GM19468 (cell line): ENCODE data around the gene HECW1.
"Not testable (repeated sequence)": the region's sequence is repeated elsewhere in the genome, so short reads cannot be mapped to it uniquely, and the experiment has no call there.

Source experiments
- ATAC-seq: cut with Tn5 transposase; IDR thresholded peaks from one replicate; pipeline ENCODE4 v1.9.1; 2021; ENCODE audit warnings: mild to moderate bottlenecking, moderate library complexity, moderate number of reproducible peaks; ENCODE audit not compliant: unreplicated experiment; ENCODE audit errors: extremely low read depth

The HECW1 gene

DNA sequence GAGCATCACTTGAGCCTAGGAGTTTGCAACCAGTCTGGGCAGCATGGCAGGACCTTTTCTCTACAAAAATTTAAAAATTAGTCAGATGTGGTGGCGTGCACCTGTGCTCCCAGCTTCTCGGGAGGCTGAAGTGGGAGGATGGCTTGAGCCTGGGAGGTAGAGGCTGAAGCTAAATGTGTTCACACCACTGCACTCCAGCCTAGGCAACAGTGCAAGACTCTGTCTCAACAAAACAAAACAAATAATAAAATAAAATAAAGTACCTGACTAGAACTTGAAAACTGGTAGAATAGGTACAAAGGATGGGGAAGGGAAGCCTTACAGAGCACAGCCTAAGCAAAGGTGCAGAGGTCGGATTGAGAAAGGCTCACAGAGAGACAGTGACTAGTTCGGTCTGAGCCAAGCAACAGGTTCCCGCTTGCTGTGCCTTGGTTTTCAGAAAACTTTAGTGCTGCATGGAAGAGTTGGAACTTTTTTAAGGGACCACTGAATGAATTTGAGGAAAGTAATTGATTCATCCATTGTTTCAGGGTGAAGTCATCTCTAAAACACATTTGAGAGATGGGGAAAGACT is 370.3 kb downstream of the HECW1 start:
- ATAC-seq = no peak

DNA sequence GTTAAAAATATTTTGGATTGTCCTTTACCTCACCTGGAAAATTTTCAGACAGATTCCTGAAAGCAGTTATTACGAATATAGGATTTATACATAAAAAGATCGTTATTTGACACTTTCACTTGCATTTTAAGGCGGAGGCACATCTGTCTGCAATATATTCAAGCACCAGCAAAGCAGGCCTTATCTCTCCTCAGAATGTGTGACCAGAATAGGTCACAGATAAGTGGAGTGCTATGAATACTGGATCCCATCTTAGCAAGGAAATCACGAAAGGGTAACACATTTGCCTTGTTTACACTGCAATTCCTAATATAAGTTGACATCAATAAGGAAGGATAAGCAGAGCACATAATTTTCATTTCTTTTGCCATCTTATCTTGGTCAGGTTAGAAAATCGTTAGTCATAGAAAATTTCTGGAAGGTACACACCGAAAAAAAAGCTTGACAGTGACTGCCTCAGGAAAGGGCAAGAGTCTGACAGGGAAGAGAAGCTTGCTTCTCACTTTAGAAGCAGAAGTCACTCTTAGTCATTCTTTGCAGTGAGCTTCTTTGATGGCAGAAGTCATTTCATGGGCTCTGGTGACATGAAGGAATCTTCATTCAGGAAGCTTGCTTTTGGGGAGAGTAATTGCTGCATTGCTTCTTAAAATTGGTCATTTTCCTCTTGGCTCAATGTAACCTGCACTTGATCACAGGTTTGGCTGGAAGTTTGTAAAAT is 372.4 kb downstream of the HECW1 start:
- ATAC-seq = no peak

DNA sequence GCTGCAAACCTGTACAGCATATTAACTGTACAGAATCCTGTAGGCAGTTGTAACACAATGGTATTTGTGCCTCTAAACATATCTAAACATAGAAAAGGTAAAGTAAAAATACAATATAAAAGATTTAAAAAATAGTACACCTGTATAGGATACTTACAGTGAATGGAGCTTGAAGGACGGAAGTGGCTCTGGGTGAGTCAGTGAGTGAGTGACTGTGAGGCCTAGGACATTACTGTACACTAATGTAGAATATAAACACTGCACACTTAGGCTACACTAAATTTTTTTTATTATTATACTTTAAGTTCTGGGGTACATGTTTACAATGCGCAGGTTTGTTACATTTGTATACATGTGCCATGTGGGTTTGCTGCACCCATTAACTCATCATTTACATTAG is 373.1 kb downstream of the HECW1 start:
- ATAC-seq = no peak

DNA sequence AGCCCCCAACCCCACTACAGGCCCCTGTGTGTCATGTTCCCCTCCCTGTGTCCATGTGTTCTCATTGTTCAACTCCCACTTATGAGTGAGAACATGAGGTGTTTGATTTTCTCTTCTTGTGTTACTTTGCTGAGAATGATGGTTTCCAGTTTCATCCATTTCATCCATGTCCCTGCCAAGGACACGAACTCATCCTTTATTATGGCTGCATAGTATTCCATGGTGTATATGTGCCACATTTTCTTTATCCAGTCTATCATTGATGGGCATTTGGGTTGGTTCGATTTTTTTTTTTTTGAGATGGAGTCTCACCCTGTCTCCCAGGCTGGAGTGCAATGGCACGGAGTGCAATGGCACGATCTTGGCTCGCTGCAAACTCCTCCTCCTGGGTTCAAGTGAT is 373.6 kb downstream of the HECW1 start:
- not testable (repeated sequence) for ATAC-seq

DNA sequence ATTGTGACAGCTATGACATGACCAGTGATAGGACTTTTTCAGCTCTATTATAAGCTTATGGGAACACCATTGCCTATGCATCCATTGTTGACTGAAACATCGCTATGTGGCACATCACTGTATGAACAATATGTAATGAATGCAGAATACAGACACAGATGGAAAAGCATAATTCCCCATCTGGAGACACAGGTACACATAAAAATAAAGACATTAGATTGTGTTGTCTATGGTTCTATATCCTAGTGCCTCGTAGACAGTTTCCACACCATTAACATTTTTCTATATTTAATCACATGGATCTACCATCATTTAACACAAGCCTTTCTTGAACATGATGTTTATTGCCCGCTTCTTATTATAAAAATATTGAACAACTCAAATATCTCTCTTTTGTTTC is 374.2 kb downstream of the HECW1 start:
- ATAC-seq = no peak

DNA sequence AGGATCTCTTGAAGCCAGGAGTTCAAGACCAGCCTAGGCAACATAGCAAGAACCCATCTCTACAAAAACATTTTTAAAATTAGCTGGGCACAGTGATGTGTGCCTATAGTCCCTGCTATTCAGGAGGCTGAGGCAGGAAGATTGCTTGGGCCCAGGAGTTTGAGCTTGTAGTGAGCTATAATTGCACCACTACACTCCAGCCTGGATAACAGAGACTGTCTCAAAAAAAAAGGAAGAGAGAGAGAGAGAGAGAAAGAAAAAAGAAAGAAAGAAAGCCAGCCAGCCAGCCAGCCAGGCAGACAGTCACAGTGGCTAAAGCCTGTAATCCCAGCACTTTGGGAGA is 375.3 kb downstream of the HECW1 start:
- ATAC-seq = no peak

DNA sequence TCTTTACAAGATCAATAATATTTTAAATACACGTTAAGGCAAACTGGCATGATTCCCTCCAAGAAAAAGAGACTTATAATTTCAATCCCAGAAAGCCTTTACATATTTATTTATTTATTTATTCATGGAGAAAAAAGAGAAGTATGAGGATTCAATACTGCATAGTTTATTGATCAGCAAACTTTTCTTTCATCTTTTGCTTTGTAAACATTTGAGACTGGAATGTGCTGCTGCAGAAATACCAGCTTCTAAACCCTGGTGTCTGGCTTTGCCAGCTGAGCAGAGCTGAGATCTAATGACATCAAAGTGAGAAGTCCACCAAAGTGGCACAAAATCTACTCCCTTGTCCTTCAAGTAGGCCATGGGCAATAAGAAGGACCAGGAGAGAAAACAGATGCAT is 376.8 kb downstream of the HECW1 start:
- ATAC-seq = no peak

DNA sequence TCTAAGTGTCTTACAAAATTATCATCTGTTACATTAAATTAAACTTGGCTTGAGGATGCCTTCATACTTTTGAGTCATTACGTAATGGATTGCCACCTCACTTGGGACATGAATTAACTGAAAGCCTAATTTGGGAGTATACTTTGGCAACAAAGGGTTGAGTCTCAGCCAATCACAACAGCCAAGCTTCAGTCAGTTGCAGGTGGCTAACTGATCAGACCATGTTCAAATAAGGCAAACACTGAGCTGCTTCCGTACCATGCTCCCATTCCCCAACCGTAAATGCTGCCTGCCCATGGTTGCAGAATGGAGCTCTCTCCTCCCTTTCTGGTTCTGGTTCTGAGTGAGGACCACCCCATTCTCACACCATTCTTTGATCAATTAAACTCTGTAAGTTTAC is 377.6 kb downstream of the HECW1 start:
- no peak for ATAC-seq

DNA sequence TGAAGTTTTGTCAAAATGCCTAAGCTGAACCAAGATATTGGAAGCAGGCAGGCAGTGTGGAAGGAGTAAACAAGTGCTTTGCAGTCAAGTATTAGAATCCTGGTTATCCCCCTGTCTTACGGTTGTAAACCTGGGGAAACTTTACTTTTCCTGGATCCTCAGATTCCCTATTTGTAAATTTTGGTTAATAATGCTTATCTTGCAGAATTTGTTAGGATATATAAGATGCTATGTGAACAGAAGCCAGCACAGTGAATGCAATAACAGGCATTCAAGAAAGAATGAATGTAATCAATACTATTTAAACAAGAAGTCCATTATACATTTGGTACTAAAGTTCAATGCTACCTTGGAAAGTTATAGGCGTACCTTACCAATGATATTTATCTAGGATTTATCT is 378.7 kb downstream of the HECW1 start:
- ATAC-seq = no peak

DNA sequence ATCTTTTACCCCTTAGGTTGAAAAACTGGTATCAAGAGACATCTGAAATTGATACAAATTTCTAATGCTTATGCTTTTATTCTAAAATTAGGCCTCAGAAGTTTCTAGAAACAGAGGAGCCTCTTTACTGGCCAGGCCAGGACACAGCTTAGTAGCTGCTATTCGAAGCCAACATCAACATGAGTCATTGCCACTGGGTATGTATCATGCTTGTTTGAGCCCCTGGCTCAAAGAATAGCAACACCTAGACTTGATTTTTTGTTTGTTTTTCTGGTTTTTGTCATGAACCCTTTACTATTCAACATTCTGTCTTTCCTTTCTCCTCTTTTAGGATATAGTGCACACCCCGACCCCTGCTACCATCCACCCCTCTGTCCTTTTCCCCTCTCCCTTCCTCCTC is 379.5 kb downstream of the HECW1 start:
- ATAC-seq = no peak

DNA sequence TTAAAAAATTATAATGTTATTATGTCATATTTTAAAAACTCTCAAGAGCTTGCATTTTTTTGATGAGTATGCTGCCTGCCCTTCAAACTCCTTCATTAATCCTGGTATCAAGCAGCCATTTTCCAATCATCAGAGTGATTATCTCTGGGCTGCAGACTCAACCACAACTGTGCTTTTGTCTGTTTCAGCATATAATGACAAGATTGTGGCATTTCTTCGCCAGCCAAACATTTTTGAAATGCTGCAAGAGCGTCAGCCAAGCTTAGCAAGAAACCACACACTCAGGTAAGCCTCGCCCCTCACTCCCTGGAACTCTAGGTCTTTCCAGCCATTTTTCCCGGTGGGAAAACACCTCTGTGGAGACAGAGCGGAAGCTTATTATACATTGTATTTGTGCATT is 380.4 kb downstream of the HECW1 start:
- no peak for ATAC-seq

DNA sequence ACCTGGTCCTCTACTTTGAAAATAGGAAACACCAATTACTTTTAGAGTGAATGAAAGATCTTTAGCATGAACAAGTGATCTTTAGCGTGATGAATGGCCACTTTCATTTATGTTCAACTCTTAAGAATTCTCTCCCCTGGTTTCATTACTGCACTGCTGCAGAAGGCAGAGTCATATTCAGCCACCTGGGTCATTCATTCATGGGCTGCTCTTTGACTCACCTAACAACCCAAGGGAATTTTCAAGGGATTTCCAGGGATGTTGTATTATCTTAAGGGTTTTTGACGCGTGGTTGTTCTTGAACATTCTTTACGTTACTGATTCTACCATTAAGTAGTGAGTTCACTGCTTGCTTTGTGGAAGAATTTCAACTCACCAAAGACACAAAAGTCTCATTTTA is 383.1 kb downstream of the HECW1 start:
- no peak for ATAC-seq

DNA sequence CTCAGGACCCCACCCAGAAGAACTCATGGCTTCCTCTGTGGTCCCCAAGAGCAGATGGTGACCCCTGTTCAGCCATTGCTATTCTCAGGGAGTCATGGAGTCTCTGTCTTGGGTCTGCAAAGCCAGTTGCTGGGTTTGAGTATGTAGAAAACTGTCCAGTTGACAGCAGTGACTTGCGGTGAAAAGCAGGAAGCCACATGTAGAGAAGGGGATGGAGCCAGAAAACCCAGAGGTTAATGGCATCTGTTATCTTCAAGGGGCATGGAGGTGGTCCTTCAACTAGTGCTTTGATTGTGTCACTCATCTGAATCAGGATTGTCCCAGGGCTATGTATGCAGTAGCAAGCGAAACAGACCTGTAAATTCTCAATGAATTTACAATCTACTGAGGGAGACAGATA is 384.1 kb downstream of the HECW1 start:
- ATAC-seq = no peak

DNA sequence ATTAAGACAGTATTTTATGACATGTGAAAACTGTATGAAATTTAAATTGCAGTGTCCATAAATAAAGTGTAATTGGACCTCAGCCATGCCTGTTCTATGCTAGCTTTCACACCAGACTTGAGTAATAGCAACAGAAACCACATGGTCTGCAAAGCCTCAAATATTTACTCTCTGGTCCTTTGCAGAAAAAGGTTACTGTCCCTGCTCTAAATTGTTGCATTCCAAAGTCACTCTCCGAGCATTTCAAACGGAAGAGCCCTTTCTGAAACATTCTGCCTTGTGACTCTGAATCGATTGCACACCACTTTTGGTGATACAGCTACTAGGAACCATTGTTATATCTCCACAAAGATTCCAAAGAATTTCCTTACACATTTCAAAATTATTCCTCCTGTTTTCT is 389.4 kb downstream of the HECW1 start:
- ATAC-seq = no peak

DNA sequence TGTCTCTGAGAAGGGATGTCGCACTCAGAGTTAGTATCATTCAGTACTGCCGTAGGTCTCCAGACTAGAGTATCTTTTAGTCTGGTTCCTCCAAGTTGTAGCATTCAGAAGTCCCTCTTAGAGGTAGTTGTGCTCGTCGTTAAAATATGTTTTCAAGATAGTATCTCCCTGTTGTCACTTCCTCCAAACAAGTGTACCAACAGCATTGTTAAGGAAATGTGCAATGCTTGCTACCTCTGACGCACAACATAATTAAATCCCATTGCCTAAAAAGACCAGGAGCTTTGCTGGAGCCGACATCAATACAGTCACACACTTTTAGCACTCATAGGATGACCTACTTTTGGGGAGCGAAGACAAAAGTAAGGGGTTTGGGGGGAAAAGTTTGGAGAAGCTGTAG is 390.5 kb downstream of the HECW1 start:
- ATAC-seq = no peak

DNA sequence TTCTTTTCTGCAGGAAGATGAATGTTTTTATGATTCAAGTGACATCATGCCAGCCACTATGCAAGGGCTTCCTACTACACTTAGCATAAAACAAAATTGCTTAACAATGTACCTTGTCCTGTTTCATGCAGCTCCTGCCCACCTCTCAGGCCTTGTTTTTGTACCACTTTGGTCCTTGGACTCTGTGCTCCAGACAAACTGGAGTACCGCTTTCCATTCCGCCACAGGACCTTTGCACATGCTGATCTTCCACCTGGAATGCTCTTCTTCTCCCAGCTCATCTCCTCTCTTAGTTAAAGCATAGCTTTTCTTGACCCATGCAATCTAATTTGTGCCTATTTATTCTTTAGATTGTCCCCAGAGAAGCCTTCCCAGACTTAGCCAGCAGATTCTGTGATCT is 393.0 kb downstream of the HECW1 start:
- no peak for ATAC-seq

DNA sequence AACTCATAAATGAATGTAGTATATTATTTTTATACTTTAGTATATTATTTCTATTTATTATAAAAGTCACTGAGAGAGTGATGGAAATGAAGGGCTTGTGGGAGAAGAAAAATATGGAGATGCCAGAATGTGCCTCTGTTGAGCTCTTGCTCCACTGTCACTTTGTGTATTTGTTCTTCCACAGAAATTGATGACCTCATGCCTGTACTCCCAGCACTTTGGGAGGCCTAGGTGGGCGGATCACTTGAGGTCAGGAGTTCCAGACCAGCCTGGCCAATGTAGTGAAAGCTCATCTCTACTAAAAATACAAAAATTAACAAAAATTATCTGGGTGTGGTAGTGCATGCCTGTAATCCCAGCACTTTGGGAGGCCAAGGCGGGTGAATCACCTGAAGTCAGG is 394.0 kb downstream of the HECW1 start:
- no peak for ATAC-seq

DNA sequence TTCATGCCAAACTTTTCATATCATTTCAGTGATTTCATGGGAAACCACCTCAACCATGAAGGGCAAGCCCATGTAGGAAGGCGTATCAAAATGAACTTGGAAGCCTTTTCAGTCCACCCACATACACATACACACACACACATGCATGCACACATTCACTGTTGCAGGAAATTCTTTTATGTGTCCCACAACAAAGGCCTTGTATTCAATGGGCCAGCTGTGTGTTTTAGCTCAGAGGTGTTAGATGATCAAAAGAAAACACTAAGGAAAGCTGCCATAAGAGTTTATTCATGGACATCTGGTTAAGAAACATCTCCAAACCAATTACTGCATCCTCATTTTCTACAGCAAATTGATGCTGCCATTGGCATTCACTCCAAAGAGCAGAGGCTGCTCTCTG is 396.0 kb downstream of the HECW1 start:
- no peak for ATAC-seq

DNA sequence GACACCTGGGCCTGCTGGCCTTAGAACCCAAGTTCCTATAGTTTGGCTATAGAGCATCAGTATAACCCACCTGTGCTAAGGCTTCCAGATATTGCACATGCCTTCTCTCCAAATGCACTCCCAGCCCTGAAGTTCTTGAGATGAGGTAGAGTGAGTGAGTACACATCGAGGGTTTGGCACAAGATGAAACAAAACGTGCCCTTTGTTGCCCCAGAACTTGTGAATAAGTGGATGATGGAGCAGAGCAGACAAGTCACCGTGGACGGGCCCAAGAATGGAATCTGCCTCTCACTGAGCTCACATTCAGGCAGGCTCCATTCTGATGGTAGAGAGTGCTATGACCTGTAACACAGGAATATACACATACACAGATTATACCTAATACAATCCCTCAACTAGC is 397.5 kb downstream of the HECW1 start:
- ATAC-seq = no peak

DNA sequence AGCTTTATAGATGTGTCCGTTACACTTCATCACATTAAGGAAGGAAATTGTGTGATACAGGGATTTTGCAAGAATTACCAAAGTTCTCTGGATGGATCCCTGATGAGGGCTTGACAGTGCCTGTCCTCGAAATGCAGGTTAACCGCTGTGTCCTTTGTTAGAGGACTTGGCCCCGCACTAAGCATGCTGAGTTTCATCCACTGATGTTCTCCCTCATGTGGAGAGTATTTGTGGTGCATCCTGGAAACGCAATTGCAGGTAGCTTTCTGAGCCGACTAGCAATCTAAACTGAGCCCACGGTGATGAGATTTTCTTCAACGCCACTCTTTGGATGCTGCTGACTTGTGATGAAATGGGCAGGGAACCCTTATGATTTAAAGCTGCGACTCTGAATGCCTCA is 398.6 kb downstream of the HECW1 start:
- no peak for ATAC-seq

DNA sequence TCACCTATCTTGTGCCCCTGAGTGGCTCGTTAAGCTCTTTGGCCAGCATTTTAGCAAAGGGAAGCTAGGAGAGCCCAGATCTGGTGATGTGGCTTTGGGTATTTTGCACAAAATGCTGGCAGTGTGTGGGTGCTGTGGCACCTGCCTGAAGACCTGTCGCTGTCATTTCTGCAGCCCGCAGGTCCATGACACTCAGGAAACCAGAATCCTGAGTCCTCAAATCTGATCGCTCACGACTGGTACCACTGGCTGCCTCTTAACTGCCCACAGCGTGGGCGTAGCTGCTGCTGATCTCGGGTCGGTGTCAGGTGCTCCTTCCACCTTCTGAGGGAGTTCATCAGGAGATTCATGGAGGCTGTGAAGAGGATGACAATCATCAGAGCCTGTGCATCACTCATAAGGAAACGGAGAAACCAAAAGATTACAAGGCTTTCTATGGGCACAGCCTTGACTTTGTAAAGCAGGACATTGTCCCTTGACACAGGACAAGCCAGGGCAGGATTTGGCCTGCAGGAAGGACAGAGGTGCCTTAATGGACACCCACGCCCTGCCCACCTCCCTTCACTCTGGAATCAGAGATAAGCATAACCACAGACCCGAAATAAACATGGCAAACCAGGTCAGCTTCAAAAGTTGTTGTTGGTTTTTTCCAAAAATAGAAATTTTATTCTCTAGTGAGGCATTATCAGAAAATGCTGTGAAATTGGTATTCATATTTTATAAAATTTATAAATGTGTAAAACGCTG is 399.5 kb downstream of the HECW1 start:
- ATAC-seq = no peak

DNA sequence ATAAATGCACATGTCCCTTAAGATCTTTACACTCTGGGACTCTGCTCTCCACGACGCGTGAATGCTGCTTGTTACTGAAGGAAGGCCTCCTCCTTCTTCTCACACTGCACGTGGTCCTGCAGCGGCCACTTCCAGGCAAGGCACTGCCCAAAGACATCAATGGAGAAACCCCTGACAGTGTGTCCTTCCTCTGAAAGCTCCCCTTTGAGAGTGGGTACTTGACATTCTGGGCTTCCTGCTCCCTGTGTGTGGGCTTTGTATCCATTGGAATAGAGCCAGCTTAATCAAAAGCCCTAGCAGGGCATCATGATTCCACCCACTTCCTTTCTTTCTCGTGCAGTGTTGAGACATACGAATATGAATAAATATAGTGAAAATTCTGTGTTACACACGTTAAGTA is 400.8 kb downstream of the HECW1 start:
- no peak for ATAC-seq
